Occipital lobe (tissue), 2 donors: ENCODE results near the gene GCM1. TPM values are rescaled to one million over a fixed set of nuclear protein-coding genes. Genes with fewer than 3 reads are reported as not detected.

Experiments used
- DNase-seq: peaks from one replicate; lab custom pipeline; 2025; lab: John Stamatoyannopoulos, UW
- total RNA-seq: library from RNA; depleted of rRNA; stranded (reverse); fragments of >200 nt; gene quantifications from one replicate; pipeline ENCODE4 v1.2.3, GENCODE V29; 2014

Gene GCM1
- total RNA-seq, 1 donor from 2014 or later: not detected

DNA sequence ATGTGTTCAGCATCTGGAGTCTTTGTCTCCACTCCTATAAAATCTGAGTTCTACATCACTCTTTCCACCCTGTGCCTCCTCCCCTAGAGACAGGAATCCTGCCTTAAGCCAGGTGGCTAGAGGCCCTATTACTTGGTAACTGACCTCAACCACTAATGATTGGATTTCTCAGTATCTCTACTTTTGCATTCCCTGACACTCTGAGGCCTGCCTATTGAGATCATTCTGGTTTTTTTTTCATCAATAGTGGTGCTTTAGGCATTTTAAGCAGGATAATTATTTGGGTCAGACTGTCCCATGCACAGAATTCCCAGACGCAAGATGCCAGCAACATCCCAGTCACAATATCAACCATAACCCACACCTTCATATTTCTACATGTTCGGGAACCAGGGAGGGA is 3.9 kb upstream of the GCM1 start:
- DNase-seq: no peak

DNA sequence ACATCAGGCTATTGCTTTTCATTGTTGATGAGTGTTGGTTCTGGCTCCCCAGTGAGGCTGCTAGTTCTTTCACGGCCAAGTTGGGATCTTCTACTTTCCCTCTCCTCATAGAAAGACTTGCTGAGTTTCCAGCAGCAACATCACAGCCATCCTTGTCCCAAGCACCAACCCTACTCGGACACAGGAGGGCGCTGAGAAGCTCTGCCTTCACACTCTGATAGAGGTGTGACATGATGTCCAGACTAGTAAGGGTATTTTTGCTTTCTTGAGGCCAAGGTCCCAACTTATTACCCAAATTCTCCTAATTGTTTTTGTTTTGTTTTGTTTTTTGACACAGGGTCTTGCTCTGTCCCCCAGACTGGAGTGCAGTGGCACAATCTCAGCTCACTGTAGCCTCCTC is 3.0 kb upstream of the GCM1 start:
- DNase-seq: no peak

DNA sequence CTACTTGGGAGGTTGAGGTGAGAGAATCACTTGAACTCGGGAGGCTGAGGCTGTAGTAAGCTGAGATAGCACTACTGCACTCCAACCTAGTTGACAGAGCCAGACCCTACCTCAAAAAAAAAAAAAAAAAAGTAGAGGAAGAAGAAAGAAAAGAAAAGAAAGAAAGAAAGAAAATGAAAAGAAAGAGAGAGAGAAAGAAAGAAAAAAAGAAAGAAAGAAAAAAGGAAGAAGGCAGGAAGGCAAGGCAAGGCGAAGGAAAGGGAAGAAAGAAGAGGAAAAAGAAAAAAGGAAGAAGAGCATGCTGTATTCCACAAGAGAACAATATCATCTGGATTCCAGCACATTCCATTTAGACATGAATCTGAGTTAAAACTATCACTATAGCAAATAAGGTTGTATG is 3.8 kb downstream of the GCM1 start:
- DNase-seq: no peak

DNA sequence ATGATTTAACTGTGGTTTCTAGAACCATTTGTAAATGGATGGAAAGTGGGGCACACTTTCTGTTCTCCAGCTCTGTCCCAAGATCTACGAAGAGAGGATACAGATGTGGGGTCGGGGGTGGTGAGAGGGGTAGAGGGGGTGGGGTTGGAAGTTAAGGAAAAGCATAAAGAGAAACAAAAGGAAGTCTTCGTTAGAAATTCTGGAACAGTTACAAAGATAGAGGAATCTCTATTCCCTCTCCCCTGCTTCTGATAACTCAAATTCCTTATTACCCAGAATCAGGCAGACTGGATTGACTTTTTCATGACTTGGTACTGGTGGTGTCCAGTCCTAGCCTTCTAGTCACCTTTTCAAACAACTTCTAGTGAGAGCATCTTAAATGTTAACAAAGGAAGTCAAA is 4.9 kb downstream of the GCM1 start:
- no peak for DNase-seq

DNA sequence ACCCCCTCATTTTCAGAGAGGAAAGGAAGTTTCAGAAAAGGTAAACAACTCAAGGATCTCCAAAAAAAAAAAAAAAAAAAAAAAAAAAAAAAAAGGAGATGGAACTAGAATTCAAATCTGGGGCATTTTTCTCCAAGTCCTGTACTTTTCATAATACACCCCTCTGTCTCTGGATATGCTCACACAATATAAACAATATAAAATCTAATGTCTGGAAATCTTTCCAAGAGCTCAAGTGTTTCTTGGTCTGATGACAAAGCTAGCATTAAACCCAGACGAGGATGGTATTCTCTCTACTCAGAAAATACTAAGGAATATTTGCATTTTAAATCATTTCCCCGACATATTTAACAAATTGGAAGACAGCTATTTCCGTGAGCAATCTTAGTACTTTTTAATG is 5.8 kb downstream of the GCM1 start:
- no peak for DNase-seq

DNA sequence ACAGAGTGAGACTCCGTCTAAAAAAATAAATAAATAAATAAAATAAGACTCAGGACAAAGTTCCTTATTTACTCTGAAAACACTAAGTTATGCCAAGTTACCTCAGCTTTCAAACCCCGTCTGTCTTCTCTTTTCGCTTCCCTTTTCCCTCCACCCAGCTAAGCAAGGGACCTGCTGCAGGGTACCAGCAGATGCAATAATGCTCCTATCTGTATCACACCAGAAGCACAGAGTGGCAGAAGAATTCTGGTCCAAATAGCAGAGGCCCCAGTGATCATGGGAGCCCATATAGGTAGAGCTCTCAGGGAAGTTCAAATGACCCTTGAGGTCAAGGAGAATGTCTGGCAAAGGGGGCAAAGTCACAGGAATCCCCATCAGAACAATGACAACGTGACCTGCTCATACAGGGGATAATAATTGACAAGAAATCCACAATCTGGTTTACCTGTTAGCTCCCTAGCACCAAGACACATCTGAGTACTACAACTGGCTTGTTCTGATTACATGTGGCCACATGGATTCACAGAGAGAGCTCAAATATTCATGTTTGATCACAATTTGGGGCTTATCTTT is 8.7 kb downstream of the GCM1 start:
- DNase-seq: no peak

DNA sequence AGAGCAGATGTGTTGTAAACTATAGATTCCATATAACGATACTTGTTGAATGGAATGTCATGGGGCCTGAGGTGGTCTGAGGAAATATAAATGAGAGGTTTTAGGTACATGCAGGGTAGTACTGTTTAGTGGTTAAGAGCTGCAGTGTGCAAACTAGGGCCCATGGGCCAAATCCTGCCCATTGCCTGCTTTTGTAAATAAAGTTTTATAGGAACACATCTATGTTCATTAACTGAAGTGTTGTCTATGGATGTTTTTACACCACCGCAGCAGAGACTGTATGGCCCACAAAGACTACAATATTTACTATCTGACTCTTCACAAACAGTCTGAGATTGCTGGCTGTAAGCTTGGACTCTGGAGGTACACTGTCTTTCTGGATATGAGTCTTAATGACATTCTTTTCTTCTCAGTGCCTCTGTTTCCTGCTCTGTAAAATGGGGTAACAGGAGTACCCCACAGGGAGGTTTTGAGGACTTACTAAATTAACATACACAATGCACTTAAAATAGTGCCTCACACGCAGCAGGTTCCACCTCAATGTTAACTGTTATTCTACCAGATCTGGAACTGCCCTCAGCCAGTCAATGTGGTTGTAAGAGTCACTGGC is 12.5 kb downstream of the GCM1 start:
- DNase-seq: no peak

DNA sequence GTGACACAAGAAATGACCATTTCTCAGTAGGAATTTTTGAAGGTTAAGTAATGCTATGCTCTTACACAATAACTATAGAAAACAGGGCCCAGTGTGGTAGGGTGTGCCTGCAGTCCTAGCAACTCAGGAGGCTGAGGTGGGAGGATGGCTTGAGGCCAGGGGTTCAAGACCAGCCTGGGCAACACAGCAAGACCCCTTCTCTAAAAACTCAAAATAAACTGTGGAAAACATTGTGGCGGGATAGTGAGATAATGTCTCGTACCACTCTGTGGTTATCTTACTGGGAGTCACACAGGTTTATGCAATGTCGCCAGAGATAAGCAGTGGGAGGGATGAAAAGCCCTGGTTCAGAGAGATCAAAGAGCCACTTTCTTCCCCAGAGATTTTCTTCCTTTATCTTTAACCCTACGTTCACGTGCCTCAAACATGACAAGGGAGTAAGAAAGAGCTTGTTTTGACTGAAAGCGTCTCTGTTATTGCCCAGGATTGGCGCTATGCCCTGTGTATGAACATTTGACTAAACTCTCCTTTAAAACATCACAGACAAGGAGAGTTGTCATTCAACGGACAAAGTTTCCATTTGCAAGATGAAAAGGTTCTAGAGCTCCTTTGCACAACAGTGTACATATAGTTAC is 13.9 kb downstream of the GCM1 start:
- DNase-seq: no peak

DNA sequence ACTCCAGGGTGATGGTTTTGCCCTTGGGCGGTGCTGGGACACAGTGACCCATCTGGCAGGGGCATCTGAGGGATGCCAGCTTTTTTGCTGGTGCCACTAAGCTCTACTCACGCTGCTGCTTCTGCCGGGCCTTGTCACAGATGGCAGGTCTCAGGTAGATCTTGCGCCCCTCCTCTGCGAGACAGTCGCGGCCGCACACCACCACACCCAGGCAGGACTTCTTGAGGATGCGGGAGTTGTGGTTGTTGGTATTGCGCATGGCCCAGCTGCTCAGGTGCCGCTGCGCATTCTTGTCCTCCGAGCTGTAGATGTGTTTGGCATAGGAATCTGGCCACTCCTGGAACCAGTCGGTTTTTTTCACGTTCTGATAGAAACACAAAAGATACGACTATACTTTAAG is 14.7 kb downstream of the GCM1 start:
- DNase-seq: no peak

DNA sequence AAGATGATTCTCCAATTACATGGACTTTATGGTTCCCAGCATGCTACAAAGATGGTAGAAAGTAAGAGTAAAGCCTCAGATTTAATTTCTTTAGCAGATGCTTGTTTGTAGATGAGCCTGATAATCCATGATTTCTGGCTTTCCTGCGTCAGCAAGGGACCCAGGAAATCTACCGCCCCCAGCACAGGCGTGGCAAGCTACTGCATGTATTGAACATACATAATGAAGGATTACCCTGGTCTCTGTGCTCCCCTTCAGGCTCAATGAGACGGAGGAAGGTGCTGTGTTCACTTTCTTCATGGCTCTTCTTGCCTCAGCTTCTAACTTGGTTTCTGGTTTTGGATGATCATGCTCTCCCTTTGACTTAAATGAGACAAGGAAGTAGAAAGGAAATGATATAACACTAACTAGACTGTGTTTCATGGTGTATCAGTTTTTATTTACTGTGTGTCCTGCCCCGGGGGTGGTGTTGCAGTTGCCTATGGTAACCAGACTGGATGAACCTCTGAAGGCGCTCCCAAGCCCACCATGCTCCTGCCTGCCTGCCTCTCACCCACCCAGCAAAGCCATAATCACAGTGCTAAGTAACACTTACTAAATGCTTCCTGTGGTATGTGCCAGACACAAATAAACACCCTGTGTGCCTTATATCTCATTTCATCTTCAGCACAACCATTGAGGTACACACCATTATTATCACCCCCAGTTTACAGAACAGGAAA is 17.9 kb downstream of the GCM1 start:
- DNase-seq: no peak

DNA sequence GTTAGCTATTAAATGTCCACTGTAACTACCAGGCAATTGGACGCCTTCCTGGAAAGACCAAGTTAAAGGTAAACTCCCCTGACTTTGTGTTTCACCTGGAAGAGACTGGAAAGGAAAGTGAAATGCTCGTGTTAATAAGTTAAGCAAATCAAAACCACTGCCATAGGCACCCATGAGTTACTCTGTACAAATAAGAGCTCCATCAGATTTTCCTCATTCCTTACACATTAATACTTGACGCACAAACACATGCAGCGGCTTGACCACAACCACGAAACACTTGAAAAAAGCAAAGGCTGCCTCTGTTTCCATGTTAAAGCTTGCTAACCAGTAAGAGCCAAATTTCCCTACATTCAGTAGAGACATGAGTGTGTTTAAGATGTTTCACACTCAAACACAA is 19.8 kb downstream of the GCM1 start:
- no peak for DNase-seq

DNA sequence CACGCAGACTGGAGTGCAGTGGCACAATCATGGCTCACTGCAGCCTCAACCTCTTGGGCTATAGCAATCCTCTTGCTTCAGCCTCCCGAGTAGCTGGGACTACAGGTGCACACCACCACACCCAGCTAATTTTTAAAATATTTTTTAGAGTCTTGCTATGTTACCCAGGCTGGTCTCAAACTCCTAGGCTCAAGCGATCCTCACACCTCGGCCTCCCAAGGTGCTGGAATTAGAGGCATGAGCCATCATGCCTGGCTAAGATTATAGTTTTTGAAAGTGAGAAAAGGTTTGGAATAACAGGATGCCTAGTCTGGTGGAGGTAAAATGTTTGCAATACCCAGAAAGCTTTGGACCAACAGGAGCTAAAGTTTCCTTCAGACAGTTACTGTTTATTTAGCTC is 23.4 kb downstream of the GCM1 start:
- no peak for DNase-seq

DNA sequence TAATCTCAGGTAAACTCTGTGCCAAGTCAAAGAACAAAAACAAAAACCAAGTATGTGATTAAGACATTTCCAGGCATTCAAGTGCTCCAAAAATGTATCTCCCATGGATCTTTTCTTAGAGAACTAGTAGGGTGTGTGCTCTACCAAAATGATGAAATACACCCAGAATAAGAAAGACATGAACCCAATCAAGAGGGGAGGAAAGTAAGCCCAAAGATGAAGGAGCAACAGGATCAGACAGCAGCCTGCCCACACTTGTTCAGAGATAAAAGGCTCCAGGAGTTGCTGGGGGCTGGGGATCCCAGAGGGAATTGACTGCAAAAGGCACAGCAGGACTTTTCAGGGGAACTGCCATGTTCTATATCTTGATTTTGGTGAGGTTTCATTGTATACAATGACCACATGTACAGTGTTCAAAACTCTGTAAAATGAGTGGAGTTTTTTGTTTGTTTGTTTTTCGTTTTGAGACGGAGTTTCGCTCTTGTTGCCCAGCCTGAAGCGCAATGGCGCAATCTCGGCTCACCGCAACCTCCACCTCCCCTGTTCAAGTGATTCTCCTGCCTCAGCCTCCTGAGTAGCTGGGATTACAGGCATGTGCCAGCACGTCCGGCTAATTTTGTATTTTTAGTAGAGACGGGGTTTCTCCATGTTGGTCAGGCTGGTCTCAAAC is 24.4 kb downstream of the GCM1 start:
- no peak for DNase-seq

DNA sequence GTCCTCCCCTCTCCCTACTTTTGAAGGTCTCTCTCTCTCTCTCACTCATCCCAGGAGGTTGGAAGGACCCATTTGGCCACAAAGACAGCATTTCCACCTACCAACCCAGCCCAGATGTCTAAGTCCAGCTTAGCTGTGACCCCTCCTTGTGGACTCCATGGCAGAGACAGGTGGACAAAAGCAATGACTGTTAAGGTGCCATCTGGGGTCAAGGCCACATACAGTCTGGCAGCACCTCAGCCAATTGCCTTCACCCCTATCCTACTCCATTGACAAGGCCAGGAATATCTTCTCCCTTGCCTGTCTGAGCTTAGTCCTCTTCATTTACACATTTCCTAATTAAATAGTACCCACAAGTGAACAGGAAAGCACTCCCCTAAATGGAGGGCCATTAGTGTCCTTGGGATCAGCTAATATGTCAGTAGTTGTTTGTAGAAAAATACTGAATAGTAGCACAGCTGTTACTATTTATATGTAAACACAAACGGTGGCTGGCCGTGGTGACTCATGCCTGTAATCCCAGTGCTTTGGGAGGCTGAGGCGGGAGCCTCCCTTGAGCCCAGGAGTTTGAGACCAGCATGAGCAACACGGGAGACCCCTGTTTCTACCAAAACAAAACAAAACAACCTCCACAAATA is 28.8 kb downstream of the GCM1 start:
- no peak for DNase-seq

DNA sequence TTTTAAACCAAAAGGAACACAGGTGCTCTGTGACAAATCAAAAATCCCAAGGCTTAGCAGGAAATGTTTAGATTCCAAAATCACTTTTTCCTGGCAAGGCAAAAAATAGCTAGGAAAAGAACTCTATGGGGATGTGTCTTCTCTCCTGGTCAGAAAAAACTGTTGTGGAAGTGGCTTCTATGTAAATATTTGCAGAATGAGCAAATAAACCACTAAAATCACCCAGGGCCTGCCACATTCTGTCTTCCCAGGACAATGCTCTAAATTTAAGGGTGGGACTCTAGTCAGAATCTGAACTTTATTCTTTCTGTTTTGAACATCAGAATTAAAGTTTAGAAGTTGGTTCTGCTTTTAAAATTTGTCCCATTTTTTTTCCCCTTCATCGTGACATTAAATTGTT is 29.3 kb downstream of the GCM1 start:
- no peak for DNase-seq

DNA sequence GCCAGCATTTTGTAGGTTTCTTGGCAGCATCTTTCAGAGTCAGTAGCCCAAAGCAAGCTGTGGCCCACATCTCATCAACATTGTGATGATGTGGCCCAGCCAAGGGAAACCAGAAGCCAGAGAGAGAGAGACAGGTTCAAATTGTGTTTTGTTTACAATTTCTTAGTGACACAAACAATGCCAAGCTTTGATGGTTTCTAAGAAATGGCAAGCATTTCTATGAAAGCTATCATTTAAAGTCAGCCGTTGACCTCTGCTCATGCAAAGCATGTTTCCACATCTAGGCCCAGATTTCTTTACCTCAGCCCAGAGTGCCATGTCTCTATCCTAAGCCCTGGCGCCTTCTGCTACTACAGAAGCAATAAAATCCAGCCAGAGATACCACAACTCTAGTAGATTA is 32.9 kb downstream of the GCM1 start:
- DNase-seq: no peak

DNA sequence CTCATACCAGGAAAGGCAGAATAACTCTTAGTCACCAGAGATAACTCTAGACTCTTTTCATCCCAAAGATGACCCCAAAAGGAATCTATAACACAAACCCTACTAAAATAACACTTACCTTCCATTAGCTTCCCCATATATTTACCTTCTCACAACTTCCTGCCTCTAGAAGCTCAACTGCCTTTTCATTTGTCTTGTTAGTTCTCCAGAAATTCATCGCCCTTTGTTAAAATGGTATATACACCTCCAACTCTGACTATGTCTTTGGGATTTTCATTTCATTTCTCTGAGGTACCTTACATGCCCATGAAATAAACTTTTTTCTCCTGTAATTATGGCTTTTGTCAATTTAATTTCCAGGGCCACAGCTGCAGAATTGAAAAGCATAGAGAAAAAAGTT is 33.5 kb downstream of the GCM1 start:
- no peak for DNase-seq

DNA sequence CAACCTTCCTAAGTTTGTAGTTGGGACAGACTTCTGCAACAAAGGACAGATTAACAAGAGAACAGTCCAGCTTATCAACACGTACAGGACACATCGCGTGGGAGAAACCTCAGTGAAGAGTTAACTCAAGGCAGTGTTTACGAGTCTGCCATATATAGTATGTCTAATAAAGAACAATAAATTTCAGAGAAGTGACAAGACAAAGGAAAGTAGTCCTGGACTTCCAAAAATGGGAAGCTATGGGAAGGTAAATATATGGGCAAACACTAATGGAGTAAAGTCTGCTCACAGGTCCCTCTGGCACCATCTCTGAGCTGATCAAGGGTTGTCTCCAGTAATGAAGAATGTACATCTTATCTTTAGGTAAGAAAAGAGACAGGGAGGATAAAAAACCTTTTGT is 34.9 kb downstream of the GCM1 start:
- no peak for DNase-seq

DNA sequence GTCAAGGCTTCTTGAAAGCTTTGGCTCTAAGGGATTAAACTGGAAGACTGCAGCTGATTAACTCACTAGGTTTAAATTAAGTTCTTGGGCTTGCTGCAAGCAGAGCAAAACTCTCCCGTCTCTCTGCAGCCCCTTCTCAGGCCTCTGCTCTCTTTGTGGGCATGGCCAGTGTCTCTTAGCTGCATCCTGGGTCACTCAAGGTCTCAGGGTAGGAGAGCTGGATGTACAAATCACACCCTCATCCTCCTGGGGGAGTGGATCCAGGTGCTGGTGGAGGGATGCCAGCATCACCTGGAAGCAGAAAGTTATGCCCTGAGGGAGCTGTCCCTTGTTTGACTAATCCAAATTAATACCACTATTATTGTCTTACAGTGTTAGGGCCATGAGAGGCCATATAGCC is 35.8 kb downstream of the GCM1 start:
- DNase-seq: no peak

DNA sequence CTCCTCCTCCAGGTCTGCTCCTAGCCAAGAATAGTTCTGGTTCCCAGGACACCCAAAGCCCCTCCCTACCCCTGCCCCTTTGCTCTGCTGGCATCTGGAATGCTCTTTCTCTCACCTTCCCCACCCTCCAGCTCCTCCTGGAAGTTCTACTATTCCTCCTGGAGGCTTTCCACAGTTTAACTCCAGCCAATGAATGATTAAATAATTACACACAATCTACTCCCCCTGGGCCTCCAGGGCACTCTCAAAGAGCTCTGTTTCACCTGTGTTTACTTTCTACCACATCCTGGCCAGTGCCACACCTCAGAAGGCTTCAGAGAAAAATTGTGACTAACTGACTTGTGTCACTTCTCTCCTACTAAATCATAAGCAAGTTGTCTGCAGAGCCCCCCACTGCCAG is 36.2 kb downstream of the GCM1 start:
- no peak for DNase-seq

DNA sequence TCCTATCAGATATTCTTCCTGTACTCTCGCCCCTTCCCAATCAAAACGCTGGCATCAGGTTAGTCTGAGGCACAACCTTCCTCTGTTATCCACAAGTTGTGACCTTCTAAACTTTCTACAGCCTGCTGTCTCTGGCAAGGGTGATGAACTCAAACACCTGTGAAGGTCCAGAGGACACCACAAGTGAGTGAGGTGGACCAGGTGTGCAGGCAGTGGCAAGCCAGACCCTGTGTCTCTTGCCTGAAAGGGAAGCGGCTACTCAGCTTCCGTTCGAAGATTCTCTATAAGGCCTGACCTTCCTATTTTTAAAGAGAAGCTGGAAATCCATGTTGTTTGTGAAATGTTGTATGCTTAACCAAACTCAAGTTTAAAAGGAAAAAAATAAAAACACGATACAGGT is 36.8 kb downstream of the GCM1 start:
- no peak for DNase-seq

DNA sequence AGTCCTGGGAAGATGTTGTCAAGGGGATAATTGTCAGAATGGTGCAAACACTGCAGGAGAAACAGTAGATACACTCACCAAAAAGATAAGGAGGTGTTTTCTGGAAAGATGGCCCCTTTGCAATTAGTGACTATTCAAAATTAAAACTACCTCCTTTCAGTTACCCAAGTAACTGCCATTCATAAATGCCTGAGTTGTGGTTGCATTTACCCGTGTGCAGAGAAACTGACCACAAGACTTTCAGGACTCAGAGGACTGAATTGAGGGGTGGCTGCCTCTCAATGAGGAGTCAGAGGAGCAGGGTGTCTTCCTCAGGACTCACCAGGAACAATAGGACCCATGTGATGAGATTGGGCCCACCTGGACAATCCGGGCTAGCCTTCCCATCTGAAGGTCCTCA is 39.0 kb downstream of the GCM1 start:
- no peak for DNase-seq
